Cortex of kidney (tissue), 1 donor: ENCODE measurements around the gene FAM3C.

Experiments
- DNase-seq: peaks from one replicate; lab custom pipeline; 2025; lab: John Stamatoyannopoulos, UW

Gene FAM3C

DNA sequence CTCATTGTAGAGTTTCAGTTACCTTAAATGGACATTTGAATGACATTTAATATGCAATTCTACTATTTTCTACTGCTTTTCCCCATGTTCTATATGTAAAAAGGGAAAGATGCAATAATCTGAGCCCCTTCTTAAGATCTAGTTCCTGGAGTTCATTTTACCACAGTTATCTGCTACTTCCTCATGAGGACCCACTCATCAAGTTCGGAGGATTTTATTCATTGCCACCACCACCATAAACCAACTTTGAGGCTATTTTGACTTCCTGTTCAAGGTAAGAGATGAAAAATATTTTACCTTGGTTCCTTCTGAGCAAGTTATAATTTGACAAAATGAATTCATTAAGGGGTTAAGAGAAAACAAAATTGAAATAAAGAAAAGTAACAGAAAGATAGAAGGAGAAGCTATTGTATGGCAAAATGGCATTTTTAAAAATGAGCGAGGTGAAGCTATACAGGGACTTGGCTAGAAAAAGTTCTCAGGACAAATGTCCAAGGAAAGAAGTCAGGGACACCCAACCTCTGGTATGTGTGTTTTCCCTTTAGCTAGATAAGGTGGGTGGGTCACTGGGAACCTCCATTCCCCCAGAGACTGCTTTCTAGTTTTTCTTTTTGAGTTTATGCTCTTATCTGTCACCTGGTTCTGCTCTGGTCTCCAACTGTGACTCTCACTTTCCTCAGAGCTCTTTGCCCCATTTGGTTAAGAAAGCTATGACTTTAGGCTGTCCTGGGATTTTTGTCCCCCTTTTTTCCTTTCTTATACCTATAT lies 14.9 kb upstream of the FAM3C start:
- DNase-seq, result no peak

GRCh38 chr7:121406944-121407343 lies 10.8 kb upstream of the FAM3C start:
- DNase-seq, result no peak

GRCh38 chr7:121406461-121406860 lies 10.4 kb upstream of the FAM3C start:
- no peak for DNase-seq

DNA sequence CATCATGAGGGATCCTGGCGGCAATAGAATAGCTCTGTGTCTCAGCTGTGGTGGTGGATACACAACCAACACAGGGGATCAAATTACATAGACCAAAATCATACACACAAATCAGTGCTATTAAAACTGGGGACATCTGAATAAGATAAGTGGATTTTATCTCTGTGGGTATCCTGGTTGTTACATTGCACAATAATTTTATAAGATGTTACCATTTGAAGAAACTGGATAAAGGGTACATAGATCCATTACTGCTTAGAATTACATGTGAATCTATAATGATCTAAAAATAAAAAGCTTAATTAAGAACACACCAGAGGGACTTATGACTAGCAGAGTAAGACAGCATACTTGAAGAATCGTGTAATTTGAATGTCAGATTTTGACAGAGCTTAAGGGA lies 8.2 kb upstream of the FAM3C start:
- DNase-seq, result no peak

DNA sequence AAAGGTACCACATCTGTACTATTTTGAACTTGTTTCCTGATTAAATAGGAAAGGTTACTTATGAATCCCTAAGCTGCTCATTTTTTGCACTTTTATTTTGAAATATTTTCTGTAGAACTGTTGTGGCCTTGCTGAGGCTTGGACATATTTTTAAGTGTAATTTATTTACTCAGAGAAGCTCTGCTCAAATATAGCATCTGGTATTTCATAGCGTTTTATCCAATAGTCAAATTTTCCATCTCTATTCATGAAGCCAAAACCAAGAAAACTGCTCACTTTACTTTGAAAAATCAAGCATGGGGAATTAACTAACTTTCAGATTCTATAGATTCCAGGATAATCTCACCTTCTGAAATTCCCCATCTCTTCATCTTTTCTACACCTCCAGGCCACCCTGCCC lies 6.6 kb upstream of the FAM3C start:
- no peak for DNase-seq

DNA sequence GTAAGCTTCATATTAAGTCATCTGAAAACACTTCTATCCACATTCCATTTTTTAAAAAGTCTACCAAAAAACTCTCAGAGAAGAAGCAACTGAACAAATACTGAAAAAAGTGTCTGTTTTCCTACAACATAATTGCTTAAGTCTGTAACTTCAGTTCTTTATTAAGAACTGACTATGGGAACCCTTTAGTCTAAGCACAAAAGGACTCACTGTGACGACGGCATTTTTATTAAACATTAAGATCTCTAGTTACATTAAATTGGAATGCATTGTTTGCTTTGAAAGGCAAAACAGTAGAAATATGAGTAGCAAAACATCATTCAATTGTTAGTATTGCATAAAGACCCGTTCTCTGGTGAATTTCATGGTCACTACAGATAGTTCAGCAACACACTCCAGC lies 5.8 kb upstream of the FAM3C start:
- DNase-seq, result no peak

GRCh38 chr7:121398246-121398645 lies 2.1 kb upstream of the FAM3C start:
- no peak for DNase-seq

- no peak for DNase-seq
Observed at GRCh38 chr7:121397822-121398221, 1.7 kb upstream of the FAM3C start.

DNA sequence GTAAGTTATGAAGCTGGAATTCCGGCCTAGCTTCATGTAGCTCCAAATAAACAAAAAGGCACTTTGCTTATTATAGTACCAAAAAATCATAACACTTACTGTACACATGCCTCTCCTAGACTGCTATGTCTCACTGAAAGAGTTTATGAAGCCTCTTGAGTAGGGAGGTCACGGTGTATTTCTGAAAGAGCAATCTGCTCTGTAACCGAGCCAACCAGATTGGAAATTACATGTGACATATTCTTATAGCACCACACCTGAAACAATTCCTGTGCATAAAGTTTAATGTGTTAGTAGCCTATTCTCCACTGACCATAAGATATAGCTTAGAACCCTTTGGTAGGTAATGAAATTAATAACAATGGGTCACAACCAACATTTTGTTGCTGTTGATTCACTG lies 1.3 kb upstream of the FAM3C start:
- no peak for DNase-seq

GRCh38 chr7:121395494-121395960 lies 581 bp downstream of the FAM3C start:
- DNase-seq, result no peak

DNA sequence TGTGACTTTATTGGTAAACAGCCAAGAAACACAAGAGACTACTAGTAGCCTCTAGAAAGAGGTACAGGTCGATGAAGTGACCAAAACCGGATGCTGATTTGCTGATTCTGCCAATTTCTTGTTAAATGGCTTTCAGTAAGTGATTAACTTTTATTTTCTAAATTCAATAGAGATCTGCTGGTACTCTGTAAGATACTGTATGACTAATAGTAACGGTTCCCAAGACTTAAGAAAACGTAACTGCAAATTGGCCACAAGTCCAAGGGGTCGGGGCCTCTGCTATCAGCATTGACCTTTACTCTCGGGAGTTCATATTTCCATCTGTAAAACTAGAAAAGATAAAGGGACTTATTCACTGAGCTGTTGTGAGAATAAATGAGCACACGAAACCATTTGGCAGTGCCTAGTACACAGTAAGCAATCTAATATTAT lies 1.4 kb downstream of the FAM3C start:
- DNase-seq, result no peak

DNA sequence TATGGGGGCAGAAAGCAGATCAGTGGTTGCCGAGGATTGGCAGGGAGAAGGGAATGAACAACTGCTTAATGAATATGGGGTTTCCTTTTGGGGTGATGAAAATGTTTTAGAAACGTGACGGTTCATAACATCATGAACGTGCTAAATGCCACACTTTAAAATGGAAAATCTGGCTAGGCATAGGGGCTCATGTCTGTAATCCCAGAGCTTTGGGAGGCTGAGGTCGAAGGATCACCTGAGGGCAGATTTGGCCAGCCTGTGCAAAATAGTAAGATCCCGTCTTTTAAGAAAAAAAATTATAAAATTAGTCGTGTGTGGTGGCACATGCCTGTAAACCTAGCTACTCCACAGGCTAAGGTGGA lies 3.1 kb downstream of the FAM3C start:
- no peak for DNase-seq

DNA sequence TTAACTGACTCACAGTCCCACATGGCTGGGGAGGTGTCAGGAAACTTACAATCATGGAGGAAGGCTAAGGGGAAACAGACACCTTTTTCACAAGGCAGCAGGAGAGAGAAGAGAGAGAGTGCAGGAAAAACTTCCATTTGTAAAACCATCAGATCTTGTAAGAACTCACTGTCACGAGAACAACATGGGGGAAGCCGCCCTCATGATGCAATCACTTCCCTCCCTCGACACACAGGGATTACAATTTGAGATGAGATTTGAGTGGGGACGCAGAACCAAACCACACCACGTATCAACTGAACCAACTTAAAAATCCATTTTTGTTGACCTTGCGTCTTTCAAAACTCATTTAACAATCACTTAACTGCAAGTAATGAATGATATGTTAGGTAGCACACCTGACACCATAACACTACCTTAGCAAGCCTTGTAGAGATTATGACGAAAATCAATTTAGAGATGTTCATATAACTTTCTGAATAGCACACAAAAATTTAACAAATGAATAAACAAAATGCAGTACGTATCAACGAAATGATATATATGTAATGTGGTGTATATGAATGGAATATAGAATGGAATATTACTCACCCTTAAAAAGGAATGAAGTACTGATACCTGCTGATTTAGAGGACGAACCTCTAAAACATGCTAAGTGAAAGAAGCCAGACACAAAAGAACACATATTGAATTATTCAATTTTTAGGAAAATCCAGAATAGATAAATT lies 3.7 kb downstream of the FAM3C start:
- DNase-seq, result no peak

- no peak for DNase-seq
Observed at GRCh38 chr7:121391686-121392085, 4.4 kb downstream of the FAM3C start.

DNA sequence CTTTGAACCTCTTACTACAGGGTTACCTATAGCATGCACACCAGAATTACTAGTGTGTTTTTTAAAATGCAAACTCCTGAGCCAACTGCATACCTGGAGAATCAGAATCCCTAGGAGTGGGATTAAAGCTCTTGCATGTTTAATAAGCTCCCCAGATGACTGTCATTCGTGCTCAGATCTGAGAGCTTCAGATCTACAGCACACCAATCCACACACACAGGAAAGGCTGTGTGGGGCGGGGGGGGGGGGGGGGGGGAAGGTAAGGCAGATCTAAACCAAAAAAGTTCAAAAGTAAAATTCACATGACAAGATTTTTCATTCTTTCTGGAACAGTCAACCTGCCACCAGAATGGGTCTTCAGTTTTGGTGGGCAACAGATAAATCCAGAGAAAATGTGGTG lies 5.5 kb downstream of the FAM3C start:
- DNase-seq, result no peak

DNA sequence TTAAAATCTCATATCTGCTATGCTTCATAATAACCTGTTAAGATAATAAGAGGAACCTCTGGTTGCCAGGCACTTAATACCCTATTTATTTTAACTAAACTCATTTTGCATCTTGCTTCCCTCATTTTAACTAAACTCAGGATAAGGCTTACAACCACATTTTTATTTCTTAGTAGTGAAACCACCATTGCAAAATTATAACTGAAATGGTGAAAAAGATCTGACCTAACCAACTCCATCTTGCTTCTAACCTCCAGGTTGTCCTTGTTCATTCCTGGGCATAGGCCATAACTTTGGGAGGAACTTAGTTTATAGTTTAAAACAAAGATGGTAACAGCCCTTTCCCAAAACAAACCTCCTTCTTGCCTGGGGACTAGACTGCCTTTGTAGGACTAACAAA lies 6.0 kb downstream of the FAM3C start:
- DNase-seq, result no peak

GRCh38 chr7:121388950-121389349 lies 7.2 kb downstream of the FAM3C start:
- DNase-seq, result no peak

- no peak for DNase-seq
Observed at GRCh38 chr7:121385800-121386179, 10.3 kb downstream of the FAM3C start.

DNA sequence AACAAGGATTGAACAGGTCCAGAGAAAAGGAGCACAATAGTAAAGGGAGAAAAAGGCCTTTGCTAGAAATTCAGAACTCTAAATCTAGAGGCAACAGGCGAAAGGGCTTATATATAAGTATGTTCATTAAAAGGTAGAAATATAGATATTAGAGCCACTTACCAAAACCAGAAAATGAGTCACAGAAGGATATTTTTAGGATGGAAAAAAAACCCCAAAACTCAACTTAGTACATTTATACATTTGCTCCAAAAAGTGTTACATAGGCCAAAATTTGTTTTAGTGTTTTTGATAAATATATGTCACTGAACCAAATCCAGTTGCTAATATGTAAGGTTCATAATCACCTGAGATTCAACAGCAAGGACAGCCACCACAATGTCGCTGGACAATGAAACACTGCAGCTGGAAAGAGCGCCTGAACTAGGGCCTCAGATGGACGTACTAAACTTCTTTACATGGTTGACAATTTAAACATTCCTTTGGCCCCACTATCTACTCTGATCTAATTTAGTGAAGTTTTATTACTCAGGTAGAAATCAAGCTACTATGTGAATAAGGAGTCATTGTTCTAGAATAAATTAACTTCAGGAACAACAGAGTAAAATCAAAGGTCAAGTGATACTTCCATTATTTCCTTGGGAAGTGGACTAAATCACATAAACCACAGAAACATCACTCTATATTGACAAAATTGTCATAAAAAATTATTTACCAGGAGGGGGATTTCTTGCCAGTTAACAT lies 10.9 kb downstream of the FAM3C start:
- DNase-seq, result no peak

GRCh38 chr7:121384265-121384664 lies 11.8 kb downstream of the FAM3C start:
- DNase-seq, result no peak

GRCh38 chr7:121383235-121383910 lies 12.7 kb downstream of the FAM3C start:
- DNase-seq, result no peak

GRCh38 chr7:121382473-121382872 lies 13.6 kb downstream of the FAM3C start:
- DNase-seq, result no peak
